ENCODE measurements around the gene DHRS1.
"Not testable (repeated sequence)": the region's sequence is repeated elsewhere in the genome, so short reads cannot be mapped to it uniquely, and the experiment has no call there.

DHRS1 gene

GRCh38 chr14:24246765-24247212, 52.8 kb downstream of the DHRS1 start:
- DNase-seq (ENCODE audit: low spot score): no peak

GRCh38 chr14:24245350-24245749, 54.2 kb downstream of the DHRS1 start:
- not testable (repeated sequence) for DNase-seq (ENCODE audit: low spot score)

- DNase-seq (ENCODE audit: low spot score): no peak
Measured at GRCh38 chr14:24243336-24243836, 56.2 kb downstream of the DHRS1 start.

- DNase-seq (ENCODE audit: low spot score): peak; percentile 97
Measured at GRCh38 chr14:24241829-24242443, 57.6 kb downstream of the DHRS1 start.
